Measurements from ENCODE around the gene SLC6A12.

Gene SLC6A12

GRCh38 chr12:153080-153746 lies 60.7 kb downstream of the SLC6A12 start:
- ChIA-PET CTCF (interaction anchor here (1.1 to 2.2 kb wide), 7 partner anchors 9 to 1485 kb away, joined by 3 to 6 read pairs (median 4); no protein-coding TSS in a partner anchor), POLR2A (no interaction called here)
- peak; percentile 79 for DNase-seq (ENCODE audit: extremely low spot score)
- TF ChIP-seq CTCF (IDR thresholded peaks at IDR 0.05; ENCODE audit: control extremely low read depth, extremely low read depth, low read depth, missing control alignments), result peak; percentile 83

- ChIA-PET POLR2A (no interaction called here), CTCF (interaction anchor here (1.5 to 2.2 kb wide), 3 partner anchors 15 to 67 kb away, joined by 4 to 6 read pairs (median 6); no protein-coding TSS in a partner anchor)
- no peak for DNase-seq (ENCODE audit: extremely low spot score)
- TF ChIP-seq CTCF (IDR thresholded peaks at IDR 0.05; ENCODE audit: control extremely low read depth, extremely low read depth, low read depth, missing control alignments), result no peak
Observed at GRCh38 chr12:152440-152839, 61.5 kb downstream of the SLC6A12 start.

- DNase-seq (ENCODE audit: extremely low spot score), result no peak
- POLR2A ChIA-PET, result no interaction called here
- CTCF ChIA-PET, result interaction anchor here (1.4 to 2.2 kb wide), 3 partner anchors 11 to 16 kb away, joined by 3 to 6 read pairs (median 4); no protein-coding TSS in a partner anchor
- no peak for TF ChIP-seq CTCF (IDR thresholded peaks at IDR 0.05; ENCODE audit: control extremely low read depth, extremely low read depth, low read depth, missing control alignments)
Observed at GRCh38 chr12:151579-151978, 62.4 kb downstream of the SLC6A12 start.

- no peak for TF ChIP-seq CTCF (IDR thresholded peaks at IDR 0.05; ENCODE audit: control extremely low read depth, extremely low read depth, low read depth, missing control alignments)
- POLR2A ChIA-PET, result interaction anchor here (0.9 kb wide), 1 partner anchor 12 kb away, joined by 3 read pairs; no protein-coding TSS in a partner anchor
- no peak for DNase-seq (ENCODE audit: extremely low spot score)
- CTCF ChIA-PET, result no interaction called here
Observed at GRCh38 chr12:148676-149416, 65.1 kb downstream of the SLC6A12 start.

- no peak for DNase-seq (ENCODE audit: extremely low spot score)
- ChIA-PET CTCF (no interaction called here), POLR2A (no interaction called here)
- TF ChIP-seq CTCF (IDR thresholded peaks at IDR 0.05; ENCODE audit: control extremely low read depth, extremely low read depth, low read depth, missing control alignments), result no peak
Observed at GRCh38 chr12:147242-147641, 66.7 kb downstream of the SLC6A12 start.

GRCh38 chr12:145369-145960 lies 68.5 kb downstream of the SLC6A12 start:
- TF ChIP-seq CTCF (IDR thresholded peaks at IDR 0.05; ENCODE audit: control extremely low read depth, extremely low read depth, low read depth, missing control alignments), result no peak
- no peak for DNase-seq (ENCODE audit: extremely low spot score)
- ChIA-PET CTCF (interaction anchor here (1.2 to 1.3 kb wide), 2 partner anchors 10 to 39 kb away, joined by 3 to 4 read pairs; no protein-coding TSS in a partner anchor), POLR2A (no interaction called here)
